GM12864 (cell line): ENCODE results near the gene TSEN15.

Source experiments
- DNase-seq: peaks from one replicate; pipeline ENCODE4 v3.0.0-alpha.2; 2011; ENCODE audit warnings: low read depth
- H3K4me3 ChIP-seq: 2 replicates; pipeline ENCODE4 v1.5.1; 2011; ENCODE audit warnings: mild to moderate bottlenecking, low read depth, low read length, control low read depth
- TF ChIP-seq, protein P1 (sequence below): IDR thresholded peaks from 2 replicates; pipeline ENCODE4 v1.5.1; 2011; ENCODE audit warnings: low read depth, mild to moderate bottlenecking, moderate library complexity, low read length, control low read depth, inconsistent platforms; ENCODE audit errors: missing control alignments

TSEN15 gene

DNA sequence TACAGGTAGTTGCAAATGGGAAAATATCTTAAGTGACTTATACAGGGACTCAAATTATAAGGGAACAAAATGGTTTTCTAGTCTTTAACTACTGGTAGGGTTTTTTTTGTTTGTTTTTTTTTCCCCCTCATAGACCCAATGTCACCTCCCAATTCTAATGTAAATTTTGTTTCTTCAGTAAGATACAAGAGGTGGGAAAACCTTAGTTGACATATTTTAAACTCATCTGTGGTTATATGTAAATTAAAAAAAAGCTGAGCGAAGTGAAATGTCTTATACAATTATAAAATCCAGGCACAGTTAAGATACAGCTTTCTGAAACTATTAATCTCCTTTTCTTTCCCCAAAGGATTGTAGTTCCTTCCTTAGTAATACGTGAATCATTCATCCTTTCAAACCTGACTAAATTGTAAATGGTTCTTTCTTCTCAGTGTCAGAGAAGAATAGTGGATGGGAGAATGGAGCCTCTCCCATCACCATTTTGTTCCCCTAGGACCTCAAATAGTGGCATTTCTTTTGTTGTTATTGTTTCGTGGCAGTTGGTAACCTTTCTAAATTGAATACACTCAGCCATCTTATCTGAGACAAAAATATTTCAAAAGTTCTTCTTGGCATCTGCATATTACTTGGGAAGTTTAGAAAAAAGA lies 11.2 kb downstream of the TSEN15 start:
- H3K4me3 ChIP-seq = no peak overlapping the region
- TF ChIP-seq, protein P1, sequence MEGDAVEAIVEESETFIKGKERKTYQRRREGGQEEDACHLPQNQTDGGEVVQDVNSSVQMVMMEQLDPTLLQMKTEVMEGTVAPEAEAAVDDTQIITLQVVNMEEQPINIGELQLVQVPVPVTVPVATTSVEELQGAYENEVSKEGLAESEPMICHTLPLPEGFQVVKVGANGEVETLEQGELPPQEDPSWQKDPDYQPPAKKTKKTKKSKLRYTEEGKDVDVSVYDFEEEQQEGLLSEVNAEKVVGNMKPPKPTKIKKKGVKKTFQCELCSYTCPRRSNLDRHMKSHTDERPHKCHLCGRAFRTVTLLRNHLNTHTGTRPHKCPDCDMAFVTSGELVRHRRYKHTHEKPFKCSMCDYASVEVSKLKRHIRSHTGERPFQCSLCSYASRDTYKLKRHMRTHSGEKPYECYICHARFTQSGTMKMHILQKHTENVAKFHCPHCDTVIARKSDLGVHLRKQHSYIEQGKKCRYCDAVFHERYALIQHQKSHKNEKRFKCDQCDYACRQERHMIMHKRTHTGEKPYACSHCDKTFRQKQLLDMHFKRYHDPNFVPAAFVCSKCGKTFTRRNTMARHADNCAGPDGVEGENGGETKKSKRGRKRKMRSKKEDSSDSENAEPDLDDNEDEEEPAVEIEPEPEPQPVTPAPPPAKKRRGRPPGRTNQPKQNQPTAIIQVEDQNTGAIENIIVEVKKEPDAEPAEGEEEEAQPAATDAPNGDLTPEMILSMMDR = no peak
- DNase-seq = no peak

DNA sequence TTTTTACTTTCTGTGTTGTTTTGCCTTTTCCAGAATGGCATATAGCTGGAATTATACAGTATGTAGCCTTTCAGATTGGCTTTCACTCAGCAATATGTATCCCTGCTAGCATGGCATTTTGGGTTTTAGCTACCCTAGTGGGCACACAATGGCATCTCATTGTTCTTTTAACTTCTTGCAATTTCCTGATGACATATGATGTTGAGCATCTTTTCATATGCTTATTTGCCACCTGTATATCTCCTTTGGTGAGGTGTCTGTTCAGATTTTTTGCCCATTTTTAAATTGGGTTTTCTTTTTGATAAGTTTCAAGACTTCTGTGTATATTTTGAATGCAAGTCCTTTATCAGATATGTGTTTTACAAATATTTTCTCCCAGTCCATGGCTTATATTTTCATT lies 14.0 kb downstream of the TSEN15 start:
- H3K4me3 ChIP-seq = no peak overlapping the region
- DNase-seq = no peak
- TF ChIP-seq, protein P1 = no peak

DNA sequence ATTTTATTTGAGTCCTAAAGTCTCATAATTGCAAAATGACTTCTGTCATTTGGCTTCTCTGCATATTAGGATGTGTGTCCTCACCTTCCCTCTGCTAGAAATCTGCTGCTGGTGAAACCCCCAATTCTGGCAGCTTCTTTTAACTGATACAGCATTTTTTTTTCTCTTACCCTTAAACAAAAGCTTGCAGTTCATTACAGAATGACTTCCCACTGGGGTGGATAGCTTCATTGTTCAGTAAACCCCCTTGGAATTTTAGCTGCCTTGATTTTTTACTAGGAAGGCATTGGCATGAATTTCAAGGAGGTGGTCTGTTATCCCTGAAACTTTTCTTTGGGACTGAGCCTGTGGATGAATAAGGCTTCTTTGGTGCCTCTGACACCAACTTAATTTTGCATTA lies 16.8 kb downstream of the TSEN15 start:
- H3K4me3 ChIP-seq = no peak overlapping the region
- no peak for DNase-seq
- TF ChIP-seq, protein P1 = no peak

DNA sequence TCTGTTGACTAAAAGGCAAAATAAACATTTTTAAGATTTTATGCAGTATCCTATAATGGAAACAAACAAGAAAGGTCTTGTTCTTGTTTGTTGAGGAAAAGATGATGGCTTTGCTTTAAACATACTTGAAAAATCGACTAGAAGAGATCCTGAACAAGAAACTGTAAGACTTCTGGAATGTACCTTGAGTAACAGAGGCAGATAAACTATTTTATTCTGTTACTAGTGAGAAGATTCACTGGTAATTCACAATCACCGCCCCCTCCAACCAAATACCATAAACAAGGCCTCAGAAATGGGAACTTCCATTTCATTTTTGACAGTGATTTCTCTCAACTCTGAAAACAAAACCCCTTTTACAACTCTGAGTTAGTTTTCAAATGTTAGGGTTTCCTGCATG lies 18.1 kb downstream of the TSEN15 start:
- no peak overlapping the region for H3K4me3 ChIP-seq
- no peak for DNase-seq
- TF ChIP-seq, protein P1 = no peak

DNA sequence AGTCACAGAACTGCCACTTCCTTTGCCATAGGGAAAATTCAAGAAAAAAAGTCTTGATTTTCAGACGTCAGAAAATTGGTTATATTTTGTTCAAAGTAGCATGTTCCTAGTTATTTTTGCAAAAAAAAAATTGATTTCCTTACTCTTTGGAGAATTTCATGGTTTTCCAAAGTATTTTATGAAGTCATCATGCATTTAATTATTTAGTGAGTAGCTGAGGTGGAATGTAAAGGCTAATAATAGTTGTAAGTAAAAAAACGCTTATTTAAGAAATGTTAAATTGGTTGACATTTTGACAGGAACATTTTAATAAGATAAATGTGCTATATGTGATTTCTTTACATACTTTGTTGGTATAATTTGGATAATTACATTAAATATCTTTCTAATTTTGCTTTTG lies 20.8 kb downstream of the TSEN15 start:
- no peak for DNase-seq
- TF ChIP-seq, protein P1 = no peak
- H3K4me3 ChIP-seq = no peak overlapping the region

DNA sequence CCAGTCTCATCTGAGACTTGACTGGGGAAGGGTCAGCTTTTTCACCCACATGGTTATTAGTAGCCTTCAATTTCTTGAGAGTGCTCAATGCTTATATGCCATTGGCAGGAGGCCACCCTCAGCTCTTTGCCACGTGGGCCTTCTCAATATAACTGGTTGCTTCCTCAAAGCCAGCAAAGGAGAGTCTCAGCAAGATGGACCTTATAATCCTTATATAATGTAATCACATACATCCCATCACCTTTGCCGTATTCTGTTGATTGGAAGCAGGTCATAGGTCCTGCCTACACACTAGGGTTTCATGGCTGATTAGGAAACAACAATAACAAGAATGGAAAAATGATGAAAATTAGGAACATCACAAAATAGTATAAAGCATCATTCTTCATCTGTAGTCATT lies 22.9 kb downstream of the TSEN15 start:
- TF ChIP-seq, protein P1 = no peak
- H3K4me3 ChIP-seq = no peak overlapping the region

More for the DNA sequence above, 22.9 kb downstream of the TSEN15 start:
- no peak for DNase-seq
